ENCODE results near the gene ADIPOR1. TPM values are rescaled to one million over a fixed set of nuclear protein-coding genes. Genes with fewer than 3 reads are reported as not detected.
"Not testable (repeated sequence)": the region's sequence is repeated elsewhere in the genome, so short reads cannot be mapped to it uniquely, and the experiment has no call there.

The ADIPOR1 gene
- total and polyA plus RNA-seq, 9 donors, result 39.7 to 119 (median 49.7) TPM

- intact Hi-C loops (cut with DNase I), result no loop called here
- TF ChIP-seq CTCF (IDR thresholded peaks at IDR 0.05) (no peak), POLR2A (IDR thresholded peaks at IDR 0.05) (no peak), EP300 (IDR thresholded peaks at IDR 0.05) (no peak)
- no peak for DNase-seq
- Histone ChIP-seq H3K4me1 (ENCODE audit: insufficient read depth) (no peaks in the 10 kb centered on the region), H3K9me3 (no peaks in the 10 kb centered on the region), H3K4me3 (no peak overlapping the region), H3K36me3 (no peaks in the 10 kb centered on the region), H3K27me3 (no peaks in the 10 kb centered on the region), H3K27ac (no peak overlapping the region)
These were observed 38.5 kb downstream of the ADIPOR1 start for GRCh38 chr1:202919615-202920014.

GRCh38 chr1:202915146-202915545 is 43.0 kb downstream of the ADIPOR1 start:
- no peaks in the 10 kb centered on the region for H3K4me1 ChIP-seq (ENCODE audit: insufficient read depth)
- no peaks in the 10 kb centered on the region for H3K9me3 ChIP-seq
- TF ChIP-seq CTCF (IDR thresholded peaks at IDR 0.05), result no peak
- no peak for TF ChIP-seq POLR2A (IDR thresholded peaks at IDR 0.05)
- no peak for TF ChIP-seq EP300 (IDR thresholded peaks at IDR 0.05)
- H3K27ac ChIP-seq, result no peak overlapping the region
- no peak overlapping the region for H3K4me3 ChIP-seq
- intact Hi-C loops (cut with DNase I), result no loop called here
- no peak for DNase-seq
- H3K27me3 ChIP-seq, result no peaks in the 10 kb centered on the region
- H3K36me3 ChIP-seq, result no peaks in the 10 kb centered on the region

- H3K27me3 ChIP-seq; H3K27ac ChIP-seq; DNase-seq; H3K9me3 ChIP-seq; intact Hi-C loops (cut with DNase I); H3K36me3 ChIP-seq; H3K4me1 ChIP-seq (ENCODE audit: insufficient read depth); H3K4me3 ChIP-seq: not testable (repeated sequence)
- 96 to 99% (median 98%) methylated on average over 4 of the region's 4 CpGs for WGBS, 3 donors
These were observed 45.6 kb downstream of the ADIPOR1 start for GRCh38 chr1:202912476-202912875.

- DNase-seq, result no peak
- no peaks in the 10 kb centered on the region for H3K9me3 ChIP-seq
- intact Hi-C loops (cut with DNase I), result no loop called here
- H3K4me3 ChIP-seq, result no peak overlapping the region
- no peak overlapping the region for H3K27ac ChIP-seq
- no peaks in the 10 kb centered on the region for H3K4me1 ChIP-seq (ENCODE audit: insufficient read depth)
- whole genome bisulfite sequencing, 3 donors, result 31 to 58% (median 32%) methylated on average over 1 of the region's 1 CpG
- no peaks in the 10 kb centered on the region for H3K27me3 ChIP-seq
- no peaks in the 10 kb centered on the region for H3K36me3 ChIP-seq
- TF ChIP-seq EP300 (IDR thresholded peaks at IDR 0.05), result no peak
- TF ChIP-seq POLR2A (IDR thresholded peaks at IDR 0.05), result no peak
- no peak for TF ChIP-seq CTCF (IDR thresholded peaks at IDR 0.05)
These were observed 48.6 kb downstream of the ADIPOR1 start for GRCh38 chr1:202909494-202909893.

- Histone ChIP-seq H3K27me3 (no peaks in the 10 kb centered on the region), H3K4me3 (no peak overlapping the region), H3K27ac (no peak overlapping the region), H3K36me3 (no peaks in the 10 kb centered on the region), H3K4me1 (ENCODE audit: insufficient read depth) (no peaks in the 10 kb centered on the region), H3K9me3 (no peaks in the 10 kb centered on the region)
- WGBS, 3 donors, result 94 to 96% (median 95%) methylated on average over 6 of the region's 6 CpGs
- TF ChIP-seq CTCF (IDR thresholded peaks at IDR 0.05) (no peak), EP300 (IDR thresholded peaks at IDR 0.05) (no peak)
- no peak for DNase-seq
- intact Hi-C loops (cut with DNase I), result no loop called here
These were observed 49.1 kb downstream of the ADIPOR1 start for GRCh38 chr1:202908998-202909397.

Measured in ovary (tissue), 9 donors.